Stimulated activated effector memory CD8-positive, alpha-beta T cell treated with anti-CD3 and anti-CD28 coated beads, Interleukin-12 subunit alpha, Interleukin-12 subunit beta, amount 100 ng/mL, for 72 hours (primary cell): ENCODE measurements around the gene GCNT1.
"Not testable (repeated sequence)": the region's sequence is repeated elsewhere in the genome, so short reads cannot be mapped to it uniquely, and the experiment has no call there.

Experiments
- ATAC-seq: fragments of 150-1000 bp; cut with Tn5 transposase; 2 replicates; pipeline ENCODE4 v1.10.0; 2021
- DNase-seq, 2 donors: peaks; one replicate each; pipeline ENCODE4 v3.0.0; 2021 to 2022; ENCODE audit warnings: low spot score in 2 of 2
- H3K27ac Mint-ChIP-seq: one replicate; pipeline ENCODE4 v1.8.0; 2022; ENCODE audit warnings: mild to moderate bottlenecking, mixed read lengths
- H3K36me3 Mint-ChIP-seq: one replicate; pipeline ENCODE4 v1.8.0; 2022; ENCODE audit warnings: mild to moderate bottlenecking, mixed read lengths
- H3K4me1 Mint-ChIP-seq: one replicate; pipeline ENCODE4 v1.8.0; 2022; ENCODE audit warnings: mixed read lengths
- H3K4me3 Mint-ChIP-seq: one replicate; pipeline ENCODE4 v1.8.0; 2022; ENCODE audit warnings: mild to moderate bottlenecking, mixed read lengths
- H3K9me3 Mint-ChIP-seq: one replicate; pipeline ENCODE4 v1.8.0; 2022; ENCODE audit warnings: mixed read lengths

GCNT1 gene

GRCh38 chr9:76433836-76434235 lies 25.1 kb upstream of the GCNT1 start:
- ATAC-seq (peak; percentile 69), DNase-seq (no peak)
- H3K4me3 Mint-ChIP-seq, result no peak overlapping the region
- H3K27ac Mint-ChIP-seq, result no peak overlapping the region
- no peaks in the 10 kb centered on the region for H3K9me3 Mint-ChIP-seq
- H3K4me1 Mint-ChIP-seq, result peaks cover 30% of the 10 kb centered on the region
- H3K36me3 Mint-ChIP-seq, result no peaks in the 10 kb centered on the region

- not testable (repeated sequence) for DNase-seq, ATAC-seq, H3K4me3 Mint-ChIP-seq, H3K27ac Mint-ChIP-seq, H3K36me3 Mint-ChIP-seq, H3K9me3 Mint-ChIP-seq
- H3K4me1 Mint-ChIP-seq, result peaks cover 32% of the 10 kb centered on the region
Observed at GRCh38 chr9:76434897-76435296, 24.1 kb upstream of the GCNT1 start.

- H3K36me3 Mint-ChIP-seq, ATAC-seq, DNase-seq, H3K27ac Mint-ChIP-seq, H3K4me3 Mint-ChIP-seq, H3K9me3 Mint-ChIP-seq: not testable (repeated sequence)
- H3K4me1 Mint-ChIP-seq, result peaks cover 51% of the 10 kb centered on the region
Observed at GRCh38 chr9:76437017-76437699, 21.8 kb upstream of the GCNT1 start.

DNA sequence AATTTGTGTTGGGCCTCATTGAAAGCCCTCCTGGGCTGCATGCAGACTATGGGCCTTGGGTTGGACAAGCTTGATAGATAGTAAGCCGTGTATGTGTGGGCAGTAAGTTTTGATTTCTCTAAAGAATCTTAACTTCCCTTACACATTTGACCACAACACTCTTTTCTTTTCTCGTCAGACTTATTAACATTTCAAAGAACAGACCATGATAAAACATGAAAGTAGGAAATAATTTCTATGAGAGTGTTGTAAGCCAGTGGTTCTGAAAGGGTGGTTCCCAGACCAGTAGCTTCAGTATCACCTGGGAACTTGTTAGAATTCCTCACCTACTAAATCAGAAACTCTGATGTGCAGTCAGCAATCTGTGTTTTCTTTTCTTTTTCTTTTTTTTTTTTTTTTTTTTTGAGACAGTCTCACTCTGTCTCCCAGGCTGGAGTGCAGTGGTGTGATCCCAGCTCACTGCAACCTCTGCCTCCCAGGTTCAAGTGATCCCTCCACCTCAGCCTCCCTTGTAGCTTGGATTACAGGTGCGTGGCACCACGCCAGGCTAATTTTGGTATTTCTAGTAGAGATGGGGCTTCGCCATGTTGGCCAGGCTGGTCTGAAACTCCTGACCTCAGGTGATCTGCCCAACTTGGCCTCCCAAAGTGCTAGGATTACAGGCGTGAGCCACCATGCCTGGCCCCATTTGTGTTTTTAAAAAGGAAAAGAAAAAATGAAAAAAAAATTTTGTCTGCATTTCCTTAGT lies 20.0 kb upstream of the GCNT1 start:
- H3K27ac Mint-ChIP-seq, result peak overlapping the region; percentile 60
- ATAC-seq, result peak; percentile 79
- H3K9me3 Mint-ChIP-seq, result peaks cover 2% of the 10 kb centered on the region
- H3K36me3 Mint-ChIP-seq, result peaks cover 6% of the 10 kb centered on the region
- no peak overlapping the region for H3K4me3 Mint-ChIP-seq
- H3K4me1 Mint-ChIP-seq, result peaks cover 53% of the 10 kb centered on the region
- peak in 1 of 2 donors; percentile 71 for DNase-seq

DNA sequence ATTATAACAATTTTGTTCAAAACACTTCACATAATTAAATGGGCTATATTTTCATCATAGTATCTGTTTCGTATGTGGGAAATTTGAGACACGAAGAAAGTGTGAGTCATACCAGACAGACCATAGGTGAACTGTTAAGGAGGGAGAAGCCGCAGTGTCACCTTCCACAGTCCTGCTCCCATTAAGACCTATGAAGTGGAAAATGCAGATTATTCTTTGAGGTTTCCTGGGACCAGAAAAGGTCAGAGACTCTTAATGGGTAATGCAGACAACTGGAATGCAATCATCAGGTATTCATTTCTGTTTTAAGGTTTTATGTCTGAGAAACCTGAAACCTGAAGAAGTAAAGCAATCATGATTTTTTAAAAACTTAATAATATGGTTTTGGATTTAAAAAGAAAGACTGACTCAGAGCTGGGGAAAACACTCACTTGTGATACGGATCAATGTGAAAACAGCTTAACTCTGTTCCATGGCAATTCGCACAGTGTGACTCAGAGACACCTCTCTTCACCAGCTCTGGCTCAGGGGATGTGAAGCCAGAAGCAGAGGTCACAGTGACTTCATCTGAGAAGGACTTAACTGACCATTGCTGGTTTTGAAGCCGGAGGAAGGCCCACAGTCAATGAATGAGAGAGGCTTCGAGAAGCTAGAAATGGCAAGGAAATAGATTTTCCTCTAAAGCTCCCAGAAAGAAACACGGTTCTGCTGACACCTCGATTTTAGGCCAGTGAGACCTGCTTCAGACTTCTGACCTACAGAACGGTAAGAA lies 17.2 kb upstream of the GCNT1 start:
- peaks cover 49% of the 10 kb centered on the region for H3K4me1 Mint-ChIP-seq
- ATAC-seq, result peak; percentile 92

GRCh38 chr9:76443887-76444286 lies 15.1 kb upstream of the GCNT1 start:
- no peak for DNase-seq
- no peak for ATAC-seq
- Mint-ChIP-seq H3K4me3 (peak overlapping the region; percentile 64), H3K36me3 (peaks cover 6% of the 10 kb centered on the region), H3K27ac (no peak overlapping the region), H3K4me1 (peaks cover 38% of the 10 kb centered on the region), H3K9me3 (peaks cover 2% of the 10 kb centered on the region)

More for the DNA sequence above, 17.2 kb upstream of the GCNT1 start:
- Mint-ChIP-seq H3K27ac (peak overlapping the region; percentile 92), H3K36me3 (peaks cover 6% of the 10 kb centered on the region), H3K9me3 (peaks cover 2% of the 10 kb centered on the region), H3K4me3 (peak overlapping the region; percentile 64)
- DNase-seq, result peak; percentile 21 to 79

GRCh38 chr9:76444322-76444929 lies 14.6 kb upstream of the GCNT1 start:
- H3K4me1 Mint-ChIP-seq, result peaks cover 38% of the 10 kb centered on the region

DNA sequence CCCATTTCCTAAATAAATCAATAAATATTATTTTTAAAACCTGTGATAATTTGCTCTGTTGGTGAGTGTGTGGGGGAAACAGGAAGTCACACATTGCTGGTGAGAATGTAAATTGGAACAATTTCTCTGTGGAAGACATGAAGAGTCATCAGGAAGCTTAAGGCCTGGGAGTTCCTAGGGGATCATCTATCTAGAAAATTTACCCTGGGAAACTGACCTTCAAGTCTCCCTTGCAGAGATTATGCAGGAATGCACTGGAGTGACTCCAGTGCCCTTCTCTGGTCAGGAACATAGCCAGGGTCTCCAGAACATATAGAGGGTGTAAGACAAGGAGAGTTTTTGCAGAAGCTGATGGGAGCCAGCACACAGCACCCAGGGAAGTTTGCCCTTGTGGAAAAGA lies 13.0 kb upstream of the GCNT1 start:
- peaks cover 2% of the 10 kb centered on the region for H3K9me3 Mint-ChIP-seq
- DNase-seq, result no peak

More at GRCh38 chr9:76444322-76444929, 14.6 kb upstream of the GCNT1 start:
- DNase-seq, result no peak
- H3K9me3 Mint-ChIP-seq, result peaks cover 2% of the 10 kb centered on the region
- H3K4me3 Mint-ChIP-seq, result peak overlapping the region; percentile 64
- ATAC-seq, result no peak
- no peak overlapping the region for H3K27ac Mint-ChIP-seq
- peaks cover 6% of the 10 kb centered on the region for H3K36me3 Mint-ChIP-seq

GRCh38 chr9:76448501-76448900 lies 10.5 kb upstream of the GCNT1 start:
- Mint-ChIP-seq H3K9me3 (no peaks in the 10 kb centered on the region), H3K36me3 (no peaks in the 10 kb centered on the region), H3K27ac (no peak overlapping the region), H3K4me3 (no peak overlapping the region), H3K4me1 (peaks cover 9% of the 10 kb centered on the region)
- DNase-seq (no peak), ATAC-seq (no peak)

More for the DNA sequence above, 13.0 kb upstream of the GCNT1 start:
- Mint-ChIP-seq H3K36me3 (peaks cover 6% of the 10 kb centered on the region), H3K4me3 (no peak overlapping the region), H3K27ac (no peak overlapping the region), H3K4me1 (peaks cover 28% of the 10 kb centered on the region)
- no peak for ATAC-seq

- H3K9me3 Mint-ChIP-seq, result no peaks in the 10 kb centered on the region
- DNase-seq, result no peak
- H3K27ac Mint-ChIP-seq, result no peak overlapping the region
- no peaks in the 10 kb centered on the region for H3K36me3 Mint-ChIP-seq
- ATAC-seq, result no peak
- H3K4me3 Mint-ChIP-seq, result no peak overlapping the region
- H3K4me1 Mint-ChIP-seq, result peaks cover 8% of the 10 kb centered on the region
Observed at GRCh38 chr9:76451234-76451633, 7.7 kb upstream of the GCNT1 start.

DNA sequence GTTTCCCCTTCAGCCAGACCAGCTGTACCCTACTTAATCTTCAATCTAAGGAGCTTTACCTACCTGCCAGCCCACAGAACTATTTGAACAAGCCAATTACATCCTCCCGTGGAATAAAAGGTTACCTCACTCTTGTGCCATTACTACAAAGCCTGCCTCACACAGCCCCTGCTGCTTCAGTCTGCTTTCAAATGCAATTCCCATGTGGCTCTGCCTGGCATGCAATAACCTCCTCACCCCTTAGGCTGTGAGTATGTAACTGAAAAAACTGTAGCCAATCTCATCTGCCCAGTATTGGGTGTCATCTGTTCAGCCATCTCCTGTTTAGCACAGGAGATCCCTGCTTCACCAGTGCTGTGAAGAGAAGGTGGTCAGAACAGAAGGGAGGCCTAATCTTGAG lies 6.1 kb upstream of the GCNT1 start:
- no peaks in the 10 kb centered on the region for H3K9me3 Mint-ChIP-seq
- no peak for ATAC-seq
- H3K4me3 Mint-ChIP-seq, result no peak overlapping the region
- no peaks in the 10 kb centered on the region for H3K36me3 Mint-ChIP-seq
- peak overlapping the region; percentile 38 for H3K27ac Mint-ChIP-seq
- no peak for DNase-seq
- peaks cover 12% of the 10 kb centered on the region for H3K4me1 Mint-ChIP-seq

DNA sequence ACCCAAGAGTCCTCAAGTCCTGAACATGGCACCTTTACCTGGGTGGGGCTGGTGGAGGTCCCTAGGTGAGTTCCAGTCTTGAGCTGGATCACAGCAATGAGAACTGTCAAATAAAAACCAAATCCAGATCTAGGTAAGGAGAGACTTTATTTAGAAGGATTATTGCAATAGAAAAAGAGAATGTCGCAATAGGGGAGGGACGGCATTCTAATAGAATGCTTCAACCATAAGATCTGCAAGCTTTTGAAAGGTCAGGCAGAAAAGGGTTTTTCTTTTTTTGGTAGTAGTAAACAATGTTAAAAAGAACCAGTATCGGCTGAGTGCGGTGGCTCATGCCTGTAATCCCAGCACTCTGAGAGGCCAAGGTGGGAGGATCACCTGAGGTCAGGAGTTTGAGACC lies 5.2 kb upstream of the GCNT1 start:
- H3K9me3 Mint-ChIP-seq, result no peaks in the 10 kb centered on the region
- H3K4me1 Mint-ChIP-seq, result peaks cover 12% of the 10 kb centered on the region
- DNase-seq, result no peak
- no peak overlapping the region for H3K4me3 Mint-ChIP-seq
- no peak overlapping the region for H3K27ac Mint-ChIP-seq
- no peak for ATAC-seq
- H3K36me3 Mint-ChIP-seq, result no peaks in the 10 kb centered on the region

GRCh38 chr9:76454311-76454710 lies 4.7 kb upstream of the GCNT1 start:
- H3K36me3 Mint-ChIP-seq, result no peaks in the 10 kb centered on the region
- peaks cover 12% of the 10 kb centered on the region for H3K4me1 Mint-ChIP-seq
- DNase-seq (no peak), ATAC-seq (no peak)
- H3K27ac Mint-ChIP-seq, result no peak overlapping the region
- no peaks in the 10 kb centered on the region for H3K9me3 Mint-ChIP-seq
- H3K4me3 Mint-ChIP-seq, result no peak overlapping the region

- ATAC-seq (no peak), DNase-seq (no peak)
- no peak overlapping the region for H3K27ac Mint-ChIP-seq
- H3K36me3 Mint-ChIP-seq, result peaks cover 10% of the 10 kb centered on the region
- no peak overlapping the region for H3K4me3 Mint-ChIP-seq
- H3K4me1 Mint-ChIP-seq, result peaks cover 22% of the 10 kb centered on the region
- H3K9me3 Mint-ChIP-seq, result no peaks in the 10 kb centered on the region
Observed at GRCh38 chr9:76456202-76456926, 2.6 kb upstream of the GCNT1 start.
